NCI-H1105 (cell line): Measurements from ENCODE around the gene PPDPF.
A peak's percentile ranks its signal among the peaks of the same experiment; 100 is the strongest.
"Not testable (repeated sequence)": the region's sequence is repeated elsewhere in the genome, so short reads cannot be mapped to it uniquely, and the experiment has no call there.

Source experiments
- DNase-seq: peaks from one replicate; lab custom pipeline; 2025; lab: John Stamatoyannopoulos, UW

The PPDPF gene

GRCh38 chr20:63520504-63520933, at the start of gene PPDPF:
PPDPF (plus strand) TSS chr20:63520765; CDS start chr20:63521309, 544 bp downstream.
- peak; percentile 69 for DNase-seq

- no peak for DNase-seq
Observed at GRCh38 chr20:63471002-63471716, 49.4 kb upstream of the PPDPF start.

GRCh38 chr20:63471717-63471980, 48.9 kb upstream of the PPDPF start:
- DNase-seq = no peak

GRCh38 chr20:63471981-63472831, 48.4 kb upstream of the PPDPF start, which contains the start of gene KCNQ2:
KCNQ2 (minus strand) TSS chr20:63472655; CDS start chr20:63472463, 192 bp downstream.
- DNase-seq = peak; percentile 26

- DNase-seq = no peak
Observed at GRCh38 chr20:63472862-63473390, 47.6 kb upstream of the PPDPF start.

GRCh38 chr20:63473555-63474449, 46.8 kb upstream of the PPDPF start:
- peak; percentile 52 for DNase-seq

GRCh38 chr20:63475209-63475608, 45.4 kb upstream of the PPDPF start:
- DNase-seq = no peak

GRCh38 chr20:63477061-63477616, 43.4 kb upstream of the PPDPF start:
- no peak for DNase-seq

- no peak for DNase-seq
Observed at GRCh38 chr20:63477944-63478343, 42.6 kb upstream of the PPDPF start.

- DNase-seq = no peak
Observed at GRCh38 chr20:63478346-63479302, 41.9 kb upstream of the PPDPF start.

GRCh38 chr20:63479695-63480419, 40.7 kb upstream of the PPDPF start:
- DNase-seq = not testable (repeated sequence)

- no peak for DNase-seq
Observed at GRCh38 chr20:63481503-63481902, 39.1 kb upstream of the PPDPF start.

GRCh38 chr20:63482021-63482587, 38.5 kb upstream of the PPDPF start:
- DNase-seq = no peak

- no peak for DNase-seq
Observed at GRCh38 chr20:63483834-63484233, 36.7 kb upstream of the PPDPF start.

- DNase-seq = no peak
Observed at GRCh38 chr20:63484236-63484635, 36.3 kb upstream of the PPDPF start.

- no peak for DNase-seq
Observed at GRCh38 chr20:63484651-63485403, 35.7 kb upstream of the PPDPF start.

GRCh38 chr20:63486300-63486855, 34.2 kb upstream of the PPDPF start:
- DNase-seq = no peak

- no peak for DNase-seq
Observed at GRCh38 chr20:63487116-63487764, 33.3 kb upstream of the PPDPF start.
